AG04449 (cell line): ENCODE measurements around the gene PTPN4.

Experiments used
- CTCF ChIA-PET: fragments of 350-600 bp; formaldehyde crosslinking; extraction: SDS; loops from one replicate; lab custom pipeline; 2021; ENCODE audit warnings: antibody characterized with exemption; lab: Yijun Ruan, JAX
- POLR2A ChIA-PET: fragments of 400-600, 350-600 bp; formaldehyde crosslinking; extraction: SDS; loops from one replicate; lab custom pipeline; 2020; ENCODE audit warnings: antibody characterized with exemption, inconsistent platforms; lab: Yijun Ruan, JAX
- DNase-seq: peaks from one replicate; pipeline ENCODE4 v3.0.0-alpha.2; 2010; ENCODE audit warnings: low read depth, low spot score
- H3K4me3 ChIP-seq: 2 replicates; pipeline ENCODE4 v1.5.1; 2011; ENCODE audit warnings: low read depth, mild to moderate bottlenecking, control low read depth, low read length
- CTCF ChIP-seq: IDR thresholded peaks from one replicate; pipeline ENCODE4 v1.5.1; 2011; ENCODE audit warnings: mild to moderate bottlenecking, moderate library complexity, low read length, control low read depth, inconsistent platforms; ENCODE audit not compliant: insufficient read depth; ENCODE audit errors: missing control alignments

PTPN4 gene

GRCh38 chr2:119910566-119910965 is 150.8 kb downstream of the PTPN4 start:
- POLR2A ChIA-PET = no interaction called here
- CTCF ChIA-PET = no interaction called here
- TF ChIP-seq CTCF = no peak

GRCh38 chr2:119914266-119914665 is 154.5 kb downstream of the PTPN4 start:
- no peak overlapping the region for H3K4me3 ChIP-seq
- DNase-seq = peak; percentile 9
- ChIA-PET POLR2A (no interaction called here), CTCF (no interaction called here)
- TF ChIP-seq CTCF = no peak

More at GRCh38 chr2:119910566-119910965, 150.8 kb downstream of the PTPN4 start:
- no peak for DNase-seq
- no peak overlapping the region for H3K4me3 ChIP-seq

GRCh38 chr2:119921825-119922224 is 162.1 kb downstream of the PTPN4 start:
- no peak overlapping the region for H3K4me3 ChIP-seq
- no peak for TF ChIP-seq CTCF
- ChIA-PET POLR2A (no interaction called here), CTCF (no interaction called here)
- DNase-seq = no peak

GRCh38 chr2:119922699-119923098 is 163.0 kb downstream of the PTPN4 start:
- H3K4me3 ChIP-seq = no peak overlapping the region
- no peak for TF ChIP-seq CTCF
- ChIA-PET CTCF (no interaction called here), POLR2A (no interaction called here)
- no peak for DNase-seq

GRCh38 chr2:119929537-119929936 is 169.8 kb downstream of the PTPN4 start:
- no peak for DNase-seq
- ChIA-PET POLR2A (no interaction called here), CTCF (no interaction called here)
- no peak for TF ChIP-seq CTCF
- H3K4me3 ChIP-seq = no peak overlapping the region

GRCh38 chr2:119932809-119933208 is 173.1 kb downstream of the PTPN4 start:
- CTCF ChIA-PET = interaction anchor here (0.9 kb wide), 1 partner anchor 22 kb away, joined by 3 read pairs; no protein-coding TSS in a partner anchor
- TF ChIP-seq CTCF = no peak
- H3K4me3 ChIP-seq = no peak overlapping the region
- POLR2A ChIA-PET = no interaction called here
- DNase-seq = no peak

GRCh38 chr2:119934319-119934718 is 174.6 kb downstream of the PTPN4 start:
- DNase-seq = no peak
- ChIA-PET CTCF (no interaction called here), POLR2A (no interaction called here)
- H3K4me3 ChIP-seq = no peak overlapping the region
- no peak for TF ChIP-seq CTCF
